Hepatocyte (in vitro differentiated cells): ENCODE measurements around the gene MSX2. TPM values are rescaled to one million over a fixed set of nuclear protein-coding genes. Genes with fewer than 3 reads are reported as not detected.
A peak's percentile ranks its signal among the peaks of the same experiment; 100 is the strongest.
"Not testable (repeated sequence)": the region's sequence is repeated elsewhere in the genome, so short reads cannot be mapped to it uniquely, and the experiment has no call there.

ENCODE experiments used
- DNase-seq: peaks from one replicate; pipeline ENCODE4 v3.0.0-alpha.2; 2016; ENCODE audit warnings: low spot score
- H2AFZ ChIP-seq: fragments of 200-600 bp; sonication (generic); 2 replicates; pipeline ENCODE4 v1.6.0; 2016; ENCODE audit warnings: antibody characterized with exemption, mild to moderate bottlenecking
- H3K27ac ChIP-seq: fragments of 200-600 bp; sonication (generic); 2 replicates; pipeline ENCODE4 v1.5.1; 2016; ENCODE audit warnings: mild to moderate bottlenecking
- H3K27me3 ChIP-seq: fragments of 200-600 bp; sonication (generic); 2 replicates; pipeline ENCODE4 v1.6.1; 2016
- H3K36me3 ChIP-seq: fragments of 200-600 bp; sonication (generic); replicated peaks from 2 replicates; pipeline ENCODE4 v1.5.1; 2016; ENCODE audit warnings: low read depth; ENCODE audit not compliant: insufficient read depth
- H3K4me1 ChIP-seq: fragments of 200-600 bp; sonication (generic); 2 replicates; pipeline ENCODE4 v1.5.1; 2016; ENCODE audit warnings: mild to moderate bottlenecking, moderate library complexity; ENCODE audit not compliant: insufficient read depth
- H3K4me2 ChIP-seq: fragments of 200-600 bp; sonication (generic); 2 replicates; pipeline ENCODE4 v1.6.0; 2016
- H3K4me3 ChIP-seq: fragments of 200-600 bp; sonication (generic); 2 replicates; pipeline ENCODE4 v1.5.1; 2016; ENCODE audit warnings: mild to moderate bottlenecking
- H3K79me2 ChIP-seq: fragments of 200-600 bp; sonication (generic); 2 replicates; pipeline ENCODE4 v1.6.0; 2017; ENCODE audit warnings: mild to moderate bottlenecking
- H3K9me2 ChIP-seq: fragments of 200-600 bp; sonication (generic); replicated peaks from 2 replicates; pipeline ENCODE4 v1.6.0; 2017; ENCODE audit warnings: mild to moderate bottlenecking; ENCODE audit not compliant: insufficient read depth
- H3K9me3 ChIP-seq: fragments of 200-600 bp; sonication (generic); 2 replicates; pipeline ENCODE4 v1.5.1; 2016; ENCODE audit warnings: low read depth, mild to moderate bottlenecking
- H4K20me1 ChIP-seq: fragments of 200-600 bp; sonication (generic); 2 replicates; pipeline ENCODE4 v1.6.0; 2016; ENCODE audit warnings: mild to moderate bottlenecking; ENCODE audit not compliant: insufficient read depth, poor library complexity, severe bottlenecking
- CTCF ChIP-seq: fragments of 200-600 bp; sonication (generic); IDR thresholded peaks from 2 replicates; pipeline ENCODE4 v1.5.1; 2016; ENCODE audit warnings: antibody characterized with exemption, mild to moderate bottlenecking; ENCODE audit not compliant: poor library complexity
- EZH2 ChIP-seq: fragments of 200-600 bp; sonication (generic); IDR thresholded peaks from 2 replicates; pipeline ENCODE4 v1.6.1; 2016; ENCODE audit warnings: antibody characterized with exemption, mild to moderate bottlenecking, borderline replicate concordance
- EZH2phosphoT487 ChIP-seq: fragments of 200-600 bp; sonication (generic); IDR thresholded peaks from one replicate; pipeline ENCODE4 v1.6.1; 2018; ENCODE audit warnings: antibody characterized with exemption, mild to moderate bottlenecking, low read depth, moderate library complexity; ENCODE audit not compliant: unreplicated experiment, severe bottlenecking
- WGBS: methylation state at CpG from one replicate; pipeline ENCODE4 v1.1.6; 2016; ENCODE audit warnings: low lambda C conversion rate; ENCODE audit errors: missing lambda C conversion rate; 5-methylcytosine and 5-hydroxymethylcytosine counted together
- polyA plus RNA-seq: library from polyadenylated mRNA; unstranded; fragments of >200 nt; fragmentation: Nextera tagmentation; extraction: Ambion mirVana; gene quantifications from 2 replicates; pipeline ENCODE4 v1.2.1, GENCODE V29; 2016
- total RNA-seq: library from RNA; depleted of rRNA; stranded (reverse); fragments of >200 nt; gene quantifications from 2 replicates; pipeline ENCODE4 v1.2.3, GENCODE V29; 2014

The MSX2 gene
- total and polyA plus RNA-seq, 2 experiments from 2014 or later, result 20.7 to 28.4 TPM

GRCh38 chr5:174755106-174755505, 30.7 kb downstream of the MSX2 start:
- H2AFZ ChIP-seq, result no peak overlapping the region
- peaks cover 13% of the 10 kb centered on the region for H3K27me3 ChIP-seq
- no peaks in the 10 kb centered on the region for H3K9me3 ChIP-seq
- no peak for DNase-seq
- H3K4me3 ChIP-seq, result no peak overlapping the region
- no peaks in the 10 kb centered on the region for H4K20me1 ChIP-seq
- WGBS, result 49% methylated on average over 2 of the region's 2 CpGs
- no peaks in the 10 kb centered on the region for H3K9me2 ChIP-seq
- H3K27ac ChIP-seq, result no peak overlapping the region
- peaks cover 4% of the 10 kb centered on the region for H3K4me1 ChIP-seq
- TF ChIP-seq CTCF (peak; percentile 36), EZH2phosphoT487 (no peak)
- no peaks in the 10 kb centered on the region for H3K36me3 ChIP-seq
- no peak overlapping the region for H3K4me2 ChIP-seq
- no peaks in the 10 kb centered on the region for H3K79me2 ChIP-seq

GRCh38 chr5:174759091-174759490, 34.7 kb downstream of the MSX2 start:
- Histone ChIP-seq H3K27me3 (no peaks in the 10 kb centered on the region), H3K36me3 (no peaks in the 10 kb centered on the region), H3K27ac (no peak overlapping the region), H3K79me2 (no peaks in the 10 kb centered on the region), H3K9me2 (no peaks in the 10 kb centered on the region), H3K4me2 (no peak overlapping the region), H3K9me3 (no peaks in the 10 kb centered on the region), H4K20me1 (no peaks in the 10 kb centered on the region), H3K4me1 (no peaks in the 10 kb centered on the region), H2AFZ (no peak overlapping the region), H3K4me3 (no peak overlapping the region)
- DNase-seq, result no peak
- 67% methylated on average over 3 of the region's 3 CpGs for WGBS
- TF ChIP-seq CTCF (no peak), EZH2phosphoT487 (no peak), EZH2 (no peak)

- 91% methylated on average over 11 of the region's 11 CpGs for WGBS
- H3K4me3 ChIP-seq, result no peak overlapping the region
- no peaks in the 10 kb centered on the region for H3K27me3 ChIP-seq
- no peaks in the 10 kb centered on the region for H3K4me1 ChIP-seq
- no peak overlapping the region for H2AFZ ChIP-seq
- no peak overlapping the region for H3K4me2 ChIP-seq
- no peaks in the 10 kb centered on the region for H3K9me3 ChIP-seq
- no peaks in the 10 kb centered on the region for H3K79me2 ChIP-seq
- H4K20me1 ChIP-seq, result no peaks in the 10 kb centered on the region
- H3K9me2 ChIP-seq, result no peaks in the 10 kb centered on the region
- H3K36me3 ChIP-seq, result no peaks in the 10 kb centered on the region
- TF ChIP-seq CTCF, result no peak
- no peak for TF ChIP-seq EZH2
- no peak for TF ChIP-seq EZH2phosphoT487
- no peak for DNase-seq
- H3K27ac ChIP-seq, result no peak overlapping the region
These were observed 36.3 kb downstream of the MSX2 start for GRCh38 chr5:174760721-174761120.

- H3K27ac ChIP-seq, H3K27me3 ChIP-seq, H3K36me3 ChIP-seq, H3K4me3 ChIP-seq, H3K4me1 ChIP-seq, H3K79me2 ChIP-seq, H2AFZ ChIP-seq, DNase-seq, H3K9me3 ChIP-seq, H4K20me1 ChIP-seq, H3K9me2 ChIP-seq, H3K4me2 ChIP-seq: not testable (repeated sequence)
- 91% methylated on average over 2 of the region's 2 CpGs for WGBS
These were observed 37.0 kb downstream of the MSX2 start for GRCh38 chr5:174761341-174761740.
